ENCODE data around the gene STMN3.

DNA sequence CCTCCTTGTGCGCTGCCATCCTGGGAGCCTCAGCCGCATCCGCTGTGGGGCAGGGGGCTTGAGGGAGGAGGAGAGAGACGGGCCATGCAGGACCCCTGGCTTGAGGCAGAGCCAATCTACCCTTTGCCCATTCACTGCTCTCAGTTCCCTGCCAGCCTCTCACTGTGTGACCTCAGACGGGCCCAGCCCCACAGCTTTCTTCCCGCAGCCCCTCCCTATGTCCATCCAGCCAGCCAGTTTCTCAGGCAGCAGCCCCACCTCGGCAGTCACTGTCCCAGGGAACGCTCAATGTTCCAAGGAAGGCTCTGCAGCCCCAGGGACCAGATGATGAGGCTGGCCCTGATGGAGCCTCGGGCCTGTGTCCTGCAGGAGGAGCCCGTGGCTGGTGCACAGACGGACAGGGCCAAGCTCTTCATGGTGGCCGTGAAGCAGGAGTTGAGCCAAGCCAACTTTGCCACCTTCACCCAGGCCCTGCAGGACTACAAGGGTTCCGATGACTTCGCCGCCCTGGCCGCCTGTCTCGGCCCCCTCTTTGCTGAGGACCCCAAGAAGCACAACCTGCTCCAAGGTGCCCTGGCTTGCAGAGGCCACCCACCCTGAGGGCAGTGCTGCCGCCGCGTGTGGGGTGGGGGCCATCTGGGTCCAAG is 39.3 kb upstream of the STMN3 start:
- TF ChIP-seq, protein P1, sequence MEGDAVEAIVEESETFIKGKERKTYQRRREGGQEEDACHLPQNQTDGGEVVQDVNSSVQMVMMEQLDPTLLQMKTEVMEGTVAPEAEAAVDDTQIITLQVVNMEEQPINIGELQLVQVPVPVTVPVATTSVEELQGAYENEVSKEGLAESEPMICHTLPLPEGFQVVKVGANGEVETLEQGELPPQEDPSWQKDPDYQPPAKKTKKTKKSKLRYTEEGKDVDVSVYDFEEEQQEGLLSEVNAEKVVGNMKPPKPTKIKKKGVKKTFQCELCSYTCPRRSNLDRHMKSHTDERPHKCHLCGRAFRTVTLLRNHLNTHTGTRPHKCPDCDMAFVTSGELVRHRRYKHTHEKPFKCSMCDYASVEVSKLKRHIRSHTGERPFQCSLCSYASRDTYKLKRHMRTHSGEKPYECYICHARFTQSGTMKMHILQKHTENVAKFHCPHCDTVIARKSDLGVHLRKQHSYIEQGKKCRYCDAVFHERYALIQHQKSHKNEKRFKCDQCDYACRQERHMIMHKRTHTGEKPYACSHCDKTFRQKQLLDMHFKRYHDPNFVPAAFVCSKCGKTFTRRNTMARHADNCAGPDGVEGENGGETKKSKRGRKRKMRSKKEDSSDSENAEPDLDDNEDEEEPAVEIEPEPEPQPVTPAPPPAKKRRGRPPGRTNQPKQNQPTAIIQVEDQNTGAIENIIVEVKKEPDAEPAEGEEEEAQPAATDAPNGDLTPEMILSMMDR (conservative IDR thresholded peaks at IDR 0.05): no peak
- TF ChIP-seq ZFX (IDR thresholded peaks at IDR 0.05): no peak
